GM12891 (cell line): ENCODE measurements around the gene FAM13B.

ENCODE experiments used
- PAX5 ChIP-seq: IDR thresholded peaks from 2 replicates; pipeline ENCODE4 v1.6.1; 2011; ENCODE audit warnings: low read length, moderate library complexity, mild to moderate bottlenecking; ENCODE audit not compliant: insufficient read depth, severe bottlenecking
- POLR2A ChIP-seq: IDR thresholded peaks from 2 replicates; pipeline ENCODE4 v1.6.1; 2011; ENCODE audit warnings: low read depth, low read length, control low read depth
- POLR2AphosphoS5 ChIP-seq: IDR thresholded peaks from 2 replicates; pipeline ENCODE4 v1.6.1; 2011; ENCODE audit warnings: low read depth, low read length, control low read depth
- POU2F2 ChIP-seq: IDR thresholded peaks from 2 replicates; pipeline ENCODE4 v1.6.1; 2011; ENCODE audit warnings: low read depth, mild to moderate bottlenecking, control low read depth, low read length, moderate library complexity
- SPI1 ChIP-seq: IDR thresholded peaks from 2 replicates; pipeline ENCODE4 v1.6.1; 2011; ENCODE audit warnings: low read depth, low read length, control low read depth
- TAF1 ChIP-seq: IDR thresholded peaks from 2 replicates; pipeline ENCODE4 v1.6.1; 2011; ENCODE audit warnings: low read depth, low read length, control low read depth

DNA sequence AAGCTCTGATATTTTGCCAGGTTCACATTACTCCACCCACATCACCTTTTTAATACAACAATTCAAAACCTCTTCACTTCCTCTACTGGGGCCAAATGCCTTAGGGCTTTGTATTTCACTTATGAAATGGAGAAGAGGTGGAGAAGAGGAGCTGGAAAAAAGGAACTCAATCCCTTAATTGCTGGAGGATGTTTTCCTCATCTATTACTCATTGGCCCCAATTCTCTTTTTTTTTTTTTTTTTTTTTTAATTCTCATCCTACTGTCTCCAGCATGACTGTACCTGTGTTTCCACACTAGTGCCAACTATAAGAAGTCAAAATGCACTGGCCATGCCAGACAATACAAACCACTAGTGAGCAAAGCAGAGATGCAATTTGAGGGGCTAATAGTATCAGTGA lies 20.9 kb downstream of the FAM13B start:
- no peak for TF ChIP-seq POLR2A
- TF ChIP-seq POLR2AphosphoS5 = no peak
- TF ChIP-seq TAF1 = no peak
- no peak for TF ChIP-seq POU2F2
- no peak for TF ChIP-seq SPI1
- no peak for TF ChIP-seq PAX5
